T-helper 1 cell treated with Interleukin-12 subunit alpha and Interleukin-12 subunit beta and Interleukin-4 antibody, amounts not matched to agents 30 ng/mL and 1 ng/mL, for 36 hours (primary cell): ENCODE data around the gene HERC6. TPM values are rescaled to one million over a fixed set of nuclear protein-coding genes. Genes with fewer than 3 reads are reported as not detected.
"Not testable (repeated sequence)": the region's sequence is repeated elsewhere in the genome, so short reads cannot be mapped to it uniquely, and the experiment has no call there.

Source experiments
- intact Hi-C: fragments of 100-400 bp; cut with micrococcal nuclease; formaldehyde crosslinking; loops from one replicate; pipeline ENCODE4 v1.15.1; 2024
- total RNA-seq: library from RNA; stranded (reverse); gene quantifications from 2 replicates; pipeline ENCODE4 v1.2.3, GENCODE V29; 2022

The HERC6 gene
- total RNA-seq, 1 donor from 2014 or later, result 53.0 TPM

- intact Hi-C loops, result no loop called here
These were observed 66.6 kb downstream of the HERC6 start for GRCh38 chr4:88445252-88445651.

- intact Hi-C loops, result no loop called here
These were observed 67.5 kb downstream of the HERC6 start for GRCh38 chr4:88446124-88446523.

GRCh38 chr4:88447371-88448095 is 68.9 kb downstream of the HERC6 start:
- intact Hi-C loops, result no loop called here

- intact Hi-C loops, result not testable (repeated sequence)
These were observed 69.6 kb downstream of the HERC6 start for GRCh38 chr4:88448211-88448765.

- intact Hi-C loops, result no loop called here
These were observed 70.2 kb downstream of the HERC6 start for GRCh38 chr4:88448889-88449288.

- intact Hi-C loops, result no loop called here
These were observed 70.6 kb downstream of the HERC6 start for GRCh38 chr4:88449290-88449689.

GRCh38 chr4:88451205-88451604 is 72.6 kb downstream of the HERC6 start:
- intact Hi-C loops, result no loop called here

GRCh38 chr4:88452912-88453311 is 74.3 kb downstream of the HERC6 start:
- intact Hi-C loops, result no loop called here

GRCh38 chr4:88456670-88457306 is 78.1 kb downstream of the HERC6 start, which contains the start of gene HERC5:
Gene HERC5 (plus strand): TSS chr4:88457119. CDS start chr4:88457270, 151 bp downstream.
- intact Hi-C loops, result loop anchor here (1.0 to 5.0 kb wide), 19 partner anchors 10 to 1522 kb away; partner anchors contain the start of genes AFF1, HERC6, NUDT9 and PKD2

- intact Hi-C loops, result loop anchor here (1.0 to 5.0 kb wide), 19 partner anchors 9 to 1523 kb away; partner anchors contain the start of genes AFF1, HERC6, NUDT9 and PKD2
These were observed 78.9 kb downstream of the HERC6 start for GRCh38 chr4:88457307-88458103.

- intact Hi-C loops, result loop anchor here (5.0 kb wide), 2 partner anchors 154 to 1036 kb away; partner anchors contain the start of gene NUDT9
These were observed 79.6 kb downstream of the HERC6 start for GRCh38 chr4:88458104-88458740.

- intact Hi-C loops, result loop anchor here (1.0 to 2.0 kb wide), 2 partner anchors 8 to 23 kb away; partner anchors contain the start of gene HERC5
These were observed 87.1 kb downstream of the HERC6 start for GRCh38 chr4:88465653-88466192.

- intact Hi-C loops, result no loop called here
These were observed 88.7 kb downstream of the HERC6 start for GRCh38 chr4:88467392-88467791.

GRCh38 chr4:88477229-88477860 is 98.7 kb downstream of the HERC6 start:
- intact Hi-C loops, result no loop called here

GRCh38 chr4:88478247-88478646 is 99.6 kb downstream of the HERC6 start:
- intact Hi-C loops, result no loop called here

- intact Hi-C loops, result no loop called here
These were observed 102.9 kb downstream of the HERC6 start for GRCh38 chr4:88481537-88481936.

GRCh38 chr4:88489100-88489761 is 110.6 kb downstream of the HERC6 start:
- intact Hi-C loops, result loop anchor here (2.0 kb wide), 2 partner anchors 24 to 32 kb away; partner anchors contain the start of gene HERC5
